ENCODE results near the gene CACNG4.

GRCh38 chr17:66951605-66951953, 12.9 kb upstream of the CACNG4 start:
- TF ChIP-seq, protein P1, sequence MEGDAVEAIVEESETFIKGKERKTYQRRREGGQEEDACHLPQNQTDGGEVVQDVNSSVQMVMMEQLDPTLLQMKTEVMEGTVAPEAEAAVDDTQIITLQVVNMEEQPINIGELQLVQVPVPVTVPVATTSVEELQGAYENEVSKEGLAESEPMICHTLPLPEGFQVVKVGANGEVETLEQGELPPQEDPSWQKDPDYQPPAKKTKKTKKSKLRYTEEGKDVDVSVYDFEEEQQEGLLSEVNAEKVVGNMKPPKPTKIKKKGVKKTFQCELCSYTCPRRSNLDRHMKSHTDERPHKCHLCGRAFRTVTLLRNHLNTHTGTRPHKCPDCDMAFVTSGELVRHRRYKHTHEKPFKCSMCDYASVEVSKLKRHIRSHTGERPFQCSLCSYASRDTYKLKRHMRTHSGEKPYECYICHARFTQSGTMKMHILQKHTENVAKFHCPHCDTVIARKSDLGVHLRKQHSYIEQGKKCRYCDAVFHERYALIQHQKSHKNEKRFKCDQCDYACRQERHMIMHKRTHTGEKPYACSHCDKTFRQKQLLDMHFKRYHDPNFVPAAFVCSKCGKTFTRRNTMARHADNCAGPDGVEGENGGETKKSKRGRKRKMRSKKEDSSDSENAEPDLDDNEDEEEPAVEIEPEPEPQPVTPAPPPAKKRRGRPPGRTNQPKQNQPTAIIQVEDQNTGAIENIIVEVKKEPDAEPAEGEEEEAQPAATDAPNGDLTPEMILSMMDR (IDR thresholded peaks at IDR 0.05; ENCODE audit: insufficient read depth, low read depth, low read length), result no peak
- TF ChIP-seq EZH2 (IDR thresholded peaks at IDR 0.05; ENCODE audit: insufficient read depth, low read length), result no peak
